Measurements from ENCODE around the gene PLAU. TPM values are rescaled to one million over a fixed set of nuclear protein-coding genes. Genes with fewer than 3 reads are reported as not detected.

Gene PLAU
- total and polyA plus RNA-seq, 9 of the 15 experiments (the other 6 are each of a cell fraction or from before 2014, with no cell fraction given), result 2.1 to 16.9 (median 3.3) TPM

DNA sequence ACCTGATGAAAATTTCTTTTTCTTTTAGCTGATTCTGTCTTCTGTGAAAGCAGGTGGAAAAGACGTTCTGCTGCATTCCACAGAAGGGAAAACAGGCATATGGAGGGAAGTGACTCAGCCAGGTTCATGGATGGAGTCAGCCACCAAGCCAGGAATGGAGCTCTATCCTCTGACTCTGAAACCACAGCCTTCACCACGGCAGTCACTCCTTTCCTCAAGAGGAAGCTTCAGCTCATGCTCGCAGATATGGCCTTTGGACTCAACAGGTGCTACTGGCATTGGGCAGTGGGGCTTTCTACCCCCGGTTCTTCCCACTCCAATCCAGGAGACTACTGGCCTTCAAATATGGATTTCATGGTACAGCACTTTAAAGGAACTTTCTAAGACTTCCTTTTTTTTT lies 11.5 kb upstream of the PLAU start (continued):
- peak; percentile 14; the same call in 1 of the 2 replicates for TF ChIP-seq JUND (IDR thresholded peaks at IDR 0.05; ENCODE audit: borderline replicate concordance, low read depth, low read length)
- TF ChIP-seq JUND (tag; IDR thresholded peaks at IDR 0.05; ENCODE audit: borderline replicate concordance, low read depth, low read length), result no peak; the same call in 2 of the 3 replicates
- TF ChIP-seq FOSL1 (tag; conservative IDR thresholded peaks at IDR 0.05), result peak; percentile 82
- no peak for TF ChIP-seq SRSF3 (IDR thresholded peaks at IDR 0.05; ENCODE audit: insufficient read depth, low read length)
- TF ChIP-seq SREBF1 (IDR thresholded peaks at IDR 0.05; ENCODE audit: borderline replicate concordance, low read depth, low read length), result no peak
- TF ChIP-seq MCM2 (IDR thresholded peaks at IDR 0.05; ENCODE audit: low read depth), result no peak
- no peak for TF ChIP-seq SMC3 (conservative IDR thresholded peaks at IDR 0.05; ENCODE audit: insufficient read depth, low read depth, low read length)
- no peak for TF ChIP-seq NR2C1 (IDR thresholded peaks at IDR 0.05)
- TF ChIP-seq NR2C1 (tag; IDR thresholded peaks at IDR 0.05), result no peak
- TF ChIP-seq, protein P1, sequence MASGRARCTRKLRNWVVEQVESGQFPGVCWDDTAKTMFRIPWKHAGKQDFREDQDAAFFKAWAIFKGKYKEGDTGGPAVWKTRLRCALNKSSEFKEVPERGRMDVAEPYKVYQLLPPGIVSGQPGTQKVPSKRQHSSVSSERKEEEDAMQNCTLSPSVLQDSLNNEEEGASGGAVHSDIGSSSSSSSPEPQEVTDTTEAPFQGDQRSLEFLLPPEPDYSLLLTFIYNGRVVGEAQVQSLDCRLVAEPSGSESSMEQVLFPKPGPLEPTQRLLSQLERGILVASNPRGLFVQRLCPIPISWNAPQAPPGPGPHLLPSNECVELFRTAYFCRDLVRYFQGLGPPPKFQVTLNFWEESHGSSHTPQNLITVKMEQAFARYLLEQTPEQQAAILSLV (tag; IDR thresholded peaks at IDR 0.05), result no peak
- TF ChIP-seq NR3C1 (CRISPR knock-in tag; IDR thresholded peaks at IDR 0.05), result no peak
- TF ChIP-seq, protein P2, sequence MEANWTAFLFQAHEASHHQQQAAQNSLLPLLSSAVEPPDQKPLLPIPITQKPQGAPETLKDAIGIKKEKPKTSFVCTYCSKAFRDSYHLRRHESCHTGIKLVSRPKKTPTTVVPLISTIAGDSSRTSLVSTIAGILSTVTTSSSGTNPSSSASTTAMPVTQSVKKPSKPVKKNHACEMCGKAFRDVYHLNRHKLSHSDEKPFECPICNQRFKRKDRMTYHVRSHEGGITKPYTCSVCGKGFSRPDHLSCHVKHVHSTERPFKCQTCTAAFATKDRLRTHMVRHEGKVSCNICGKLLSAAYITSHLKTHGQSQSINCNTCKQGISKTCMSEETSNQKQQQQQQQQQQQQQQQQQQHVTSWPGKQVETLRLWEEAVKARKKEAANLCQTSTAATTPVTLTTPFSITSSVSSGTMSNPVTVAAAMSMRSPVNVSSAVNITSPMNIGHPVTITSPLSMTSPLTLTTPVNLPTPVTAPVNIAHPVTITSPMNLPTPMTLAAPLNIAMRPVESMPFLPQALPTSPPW (CRISPR knock-in tag; IDR thresholded peaks at IDR 0.05), result no peak
- TF ChIP-seq WHSC1 (IDR thresholded peaks at IDR 0.05; ENCODE audit: low read length), result no peak
- TF ChIP-seq DNMT1 (IDR thresholded peaks at IDR 0.05), result no peak
- TF ChIP-seq, protein P3, sequence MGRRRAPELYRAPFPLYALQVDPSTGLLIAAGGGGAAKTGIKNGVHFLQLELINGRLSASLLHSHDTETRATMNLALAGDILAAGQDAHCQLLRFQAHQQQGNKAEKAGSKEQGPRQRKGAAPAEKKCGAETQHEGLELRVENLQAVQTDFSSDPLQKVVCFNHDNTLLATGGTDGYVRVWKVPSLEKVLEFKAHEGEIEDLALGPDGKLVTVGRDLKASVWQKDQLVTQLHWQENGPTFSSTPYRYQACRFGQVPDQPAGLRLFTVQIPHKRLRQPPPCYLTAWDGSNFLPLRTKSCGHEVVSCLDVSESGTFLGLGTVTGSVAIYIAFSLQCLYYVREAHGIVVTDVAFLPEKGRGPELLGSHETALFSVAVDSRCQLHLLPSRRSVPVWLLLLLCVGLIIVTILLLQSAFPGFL (CRISPR knock-in tag; IDR thresholded peaks at IDR 0.05), result no peak
- no peak for TF ChIP-seq PTTG1 (tag; IDR thresholded peaks at IDR 0.05; ENCODE audit: low read depth)

Measured in K562 (cell line).